ENCODE measurements around the gene SLC38A2. TPM values are rescaled to one million over a fixed set of nuclear protein-coding genes. Genes with fewer than 3 reads are reported as not detected.

The SLC38A2 gene
- total RNA-seq, 1 experiment from 2014 or later: 453 TPM

DNA sequence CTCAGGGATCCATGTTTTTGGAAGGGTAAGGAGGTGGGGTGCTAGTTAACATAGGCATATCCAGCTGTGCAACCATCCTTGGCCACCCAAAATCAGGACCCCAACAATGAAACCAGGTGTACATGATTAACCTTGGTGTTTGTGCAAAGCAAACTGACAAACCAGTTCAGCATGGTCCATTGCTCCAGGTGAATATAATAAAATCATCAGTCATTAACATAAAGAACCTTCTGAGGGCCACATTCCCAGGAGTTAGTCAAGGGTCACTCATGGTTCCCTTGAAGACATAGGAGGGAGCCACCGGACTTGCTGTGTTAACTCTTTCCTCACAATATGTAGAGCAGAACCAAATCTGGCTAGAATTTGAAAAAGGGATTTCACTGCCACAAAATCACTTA, 17.8 kb downstream of the SLC38A2 start:
- Mint-ChIP-seq H3K4me3 (no peak overlapping the region), H3K9me3 (no peaks in the 10 kb centered on the region), H3K27ac (no peak overlapping the region), H3K4me1 (peaks cover 2 to 5% of the 10 kb centered on the region in 2 experiments; a peak in 3 of 4 replicates), H3K36me3 (ENCODE audit: insufficient read depth in 1 of 3, low read depth in 3 of 3) (peaks cover 5 to 13% (median 11%) of the 10 kb centered on the region in 3 experiments; a peak in 6 of 7 replicates), H3K27me3 (ENCODE audit: low read depth) (peaks cover 2% of the 10 kb centered on the region; the same call in 1 of the 2 replicates)
- H2AFZ ChIP-seq (ENCODE audit: low read length): no peak overlapping the region
- H3K56ac ChIP-seq (ENCODE audit: insufficient read length, low read depth, low read length): no peak overlapping the region
- WGBS (ENCODE audit: extremely low coverage, insufficient read length, low lambda C conversion rate): no CpG with 5 or more reads among the region's 1 CpG
- no peak overlapping the region for H4K5ac ChIP-seq (ENCODE audit: insufficient read length, low read depth, low read length)
- H3K18ac ChIP-seq (ENCODE audit: insufficient read length, low read depth, low read length): no peak overlapping the region
- no peaks in the 10 kb centered on the region for H3K27me3 ChIP-seq (ENCODE audit: insufficient read depth, low read length)
- no peak overlapping the region for H4K8ac ChIP-seq (replicated peaks; ENCODE audit: insufficient read length, low read depth, low read length)
- no peak overlapping the region for H2BK20ac ChIP-seq (ENCODE audit: low read depth, low read length, poor library complexity, severe bottlenecking)
- no peak overlapping the region for H3K4ac ChIP-seq (ENCODE audit: low read depth, low read length)
- H2AK5ac ChIP-seq (ENCODE audit: insufficient read length, low read length): no peak overlapping the region
- H3K9me3 ChIP-seq (ENCODE audit: control insufficient read depth, low read depth, low read length): no peaks in the 10 kb centered on the region
- no peak overlapping the region for H3T11ph ChIP-seq (ENCODE audit: low read length)
- H4K20me1 ChIP-seq (ENCODE audit: control insufficient read depth, insufficient read depth, insufficient read length): no peaks in the 10 kb centered on the region
- no peak overlapping the region for H2BK15ac ChIP-seq (ENCODE audit: low read depth, low read length)
- no peaks in the 10 kb centered on the region for H3K79me2 ChIP-seq (ENCODE audit: insufficient read depth, low read length)
- DNase-seq: no peak
- no peaks in the 10 kb centered on the region for H3K4me1 ChIP-seq (ENCODE audit: insufficient read depth, low read length)
- no peak overlapping the region for H2BK12ac ChIP-seq (ENCODE audit: insufficient read length, low read depth, low read length)
- H3K79me1 ChIP-seq (ENCODE audit: insufficient read depth, low read depth, low read length, poor library complexity, severe bottlenecking): no peaks in the 10 kb centered on the region
- TF ChIP-seq, protein P1, sequence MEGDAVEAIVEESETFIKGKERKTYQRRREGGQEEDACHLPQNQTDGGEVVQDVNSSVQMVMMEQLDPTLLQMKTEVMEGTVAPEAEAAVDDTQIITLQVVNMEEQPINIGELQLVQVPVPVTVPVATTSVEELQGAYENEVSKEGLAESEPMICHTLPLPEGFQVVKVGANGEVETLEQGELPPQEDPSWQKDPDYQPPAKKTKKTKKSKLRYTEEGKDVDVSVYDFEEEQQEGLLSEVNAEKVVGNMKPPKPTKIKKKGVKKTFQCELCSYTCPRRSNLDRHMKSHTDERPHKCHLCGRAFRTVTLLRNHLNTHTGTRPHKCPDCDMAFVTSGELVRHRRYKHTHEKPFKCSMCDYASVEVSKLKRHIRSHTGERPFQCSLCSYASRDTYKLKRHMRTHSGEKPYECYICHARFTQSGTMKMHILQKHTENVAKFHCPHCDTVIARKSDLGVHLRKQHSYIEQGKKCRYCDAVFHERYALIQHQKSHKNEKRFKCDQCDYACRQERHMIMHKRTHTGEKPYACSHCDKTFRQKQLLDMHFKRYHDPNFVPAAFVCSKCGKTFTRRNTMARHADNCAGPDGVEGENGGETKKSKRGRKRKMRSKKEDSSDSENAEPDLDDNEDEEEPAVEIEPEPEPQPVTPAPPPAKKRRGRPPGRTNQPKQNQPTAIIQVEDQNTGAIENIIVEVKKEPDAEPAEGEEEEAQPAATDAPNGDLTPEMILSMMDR (conservative IDR thresholded peaks at IDR 0.05): no peak
- no peak overlapping the region for H2BK5ac ChIP-seq (ENCODE audit: insufficient read length, low read length)
- no peak overlapping the region for H2BK120ac ChIP-seq (ENCODE audit: low read depth, low read length, poor library complexity, severe bottlenecking)
- no peak overlapping the region for H3K27ac ChIP-seq (ENCODE audit: insufficient read length, low read depth, low read length)
- H4K91ac ChIP-seq (ENCODE audit: insufficient read length, low read depth, low read length): no peak overlapping the region
- H3K4me2 ChIP-seq (ENCODE audit: insufficient read depth, insufficient read length, low read length): no peak overlapping the region
- H3K23me2 ChIP-seq (ENCODE audit: insufficient read length, low read depth, low read length, poor library complexity, severe bottlenecking): no peaks in the 10 kb centered on the region
- no peak overlapping the region for H3K23ac ChIP-seq (ENCODE audit: insufficient read length, low read depth, low read length)
- H3K14ac ChIP-seq (ENCODE audit: insufficient read depth, low read length): no peak overlapping the region
- H3K9ac ChIP-seq (ENCODE audit: extremely low read depth, insufficient read length, low read length): no peak overlapping the region
